NT2/D1 (cell line): ENCODE results near the gene NAA15.

Source experiments
- SUZ12 ChIP-seq: IDR thresholded peaks from 2 replicates; pipeline ENCODE4 v1.6.1; 2011; ENCODE audit not compliant: insufficient read length, insufficient read depth; ENCODE audit errors: extremely low read depth
- YY1 ChIP-seq: IDR thresholded peaks from 2 replicates; pipeline ENCODE4 v1.6.1; 2011; ENCODE audit not compliant: insufficient read length, insufficient read depth

GRCh38 chr4:139297001-139297410, 4.3 kb upstream of the NAA15 start:
- TF ChIP-seq YY1 (no peak), SUZ12 (no peak)
